Measurements from ENCODE around the gene CASP6.

CASP6 gene

DNA sequence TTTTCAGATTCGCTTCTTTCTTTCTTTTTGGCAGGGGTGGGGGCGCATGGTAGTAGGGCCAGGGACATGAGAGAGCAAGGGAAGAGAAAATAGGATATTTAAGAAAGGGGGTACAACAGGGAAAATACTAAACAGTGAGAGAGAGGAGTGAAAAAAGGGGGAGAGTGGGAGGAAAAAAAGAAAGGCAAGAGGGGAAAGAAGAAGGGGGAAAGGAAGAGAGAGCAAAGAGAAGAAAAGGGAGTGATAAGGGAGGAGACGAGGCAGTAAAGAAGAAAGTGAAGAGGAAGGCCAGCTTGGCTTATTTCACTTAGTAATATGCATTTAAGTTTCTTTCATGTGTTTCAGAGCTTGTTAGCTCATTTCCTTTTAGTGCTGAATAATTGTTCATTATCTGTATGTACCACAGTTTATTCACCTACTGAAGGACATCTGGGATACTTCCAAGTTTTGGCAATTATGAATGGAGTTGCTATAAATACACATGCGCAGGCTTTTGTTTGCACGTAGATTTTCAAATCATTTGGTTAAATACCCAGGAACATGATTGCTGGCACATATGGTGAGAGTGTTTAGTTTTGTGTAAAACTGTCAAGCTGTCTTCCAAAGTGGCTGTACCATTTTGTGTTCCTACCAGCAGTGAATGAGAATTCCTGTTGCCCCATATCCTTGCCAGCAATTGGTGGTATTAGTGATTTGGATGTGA is 37.3 kb downstream of the CASP6 start:
- DNase-seq: no peak

DNA sequence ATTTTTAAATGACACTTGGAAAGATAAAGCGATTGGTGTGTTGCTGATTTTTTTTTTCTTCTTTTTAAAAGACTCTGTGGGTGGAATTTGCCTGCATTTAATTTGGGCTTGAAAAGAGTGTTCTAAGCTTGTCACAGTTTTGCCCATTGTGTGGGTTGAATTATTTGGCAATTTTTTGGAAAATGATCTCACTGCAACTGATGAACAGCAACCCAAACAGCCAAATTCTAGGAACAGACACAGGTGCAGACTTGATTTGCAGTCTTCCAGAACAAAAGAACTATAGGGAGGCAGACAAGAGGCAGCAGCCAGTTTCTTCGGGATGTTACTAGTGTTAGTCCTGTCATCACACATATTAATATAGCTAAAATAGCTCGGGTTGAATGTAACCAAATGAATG is 40.5 kb downstream of the CASP6 start:
- DNase-seq: no peak

DNA sequence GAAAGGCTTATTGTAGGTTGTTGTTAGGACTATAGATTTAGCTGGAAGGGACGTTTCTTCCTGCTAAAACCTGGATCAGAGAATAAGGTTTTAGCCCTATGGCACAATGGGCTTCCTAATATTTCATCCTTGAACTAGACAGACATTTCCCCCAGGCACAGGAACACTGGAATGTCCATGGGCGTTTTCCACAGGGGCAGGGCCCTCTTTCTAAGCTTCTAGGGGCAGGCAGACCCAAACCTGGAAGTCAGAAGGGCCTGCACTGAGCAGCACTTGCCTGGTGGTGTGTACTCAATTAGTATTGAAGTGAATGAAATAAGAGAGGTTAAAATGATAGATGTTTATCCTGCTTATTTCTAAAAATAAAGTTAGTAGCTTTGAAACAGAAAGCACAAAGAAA is 41.1 kb downstream of the CASP6 start:
- DNase-seq: no peak

DNA sequence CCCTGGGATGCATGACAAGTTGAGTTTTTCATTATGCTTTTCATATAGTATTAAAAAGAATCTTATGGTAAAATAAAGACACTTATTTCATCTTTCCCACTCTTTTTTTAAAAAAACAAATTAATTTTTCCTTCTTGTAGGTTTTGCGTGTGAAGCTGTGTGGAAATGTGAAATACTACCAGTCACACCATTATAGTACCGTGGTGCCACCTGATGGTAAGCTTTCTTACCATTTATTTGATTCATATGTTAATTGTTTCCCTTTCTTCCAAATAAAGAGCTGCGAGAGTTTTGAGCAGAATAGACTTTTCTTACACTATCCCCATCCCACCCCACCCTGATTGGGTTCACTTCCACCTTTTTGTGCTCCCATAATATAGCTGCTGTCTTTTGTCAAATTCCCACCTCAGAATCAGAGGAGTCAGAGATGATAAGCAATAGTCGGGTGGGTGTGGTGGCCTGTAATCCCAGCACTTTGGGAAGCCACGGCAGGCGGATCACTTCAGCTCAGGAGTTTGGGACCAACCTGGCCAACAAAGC is 44.3 kb downstream of the CASP6 start:
- DNase-seq: no peak

DNA sequence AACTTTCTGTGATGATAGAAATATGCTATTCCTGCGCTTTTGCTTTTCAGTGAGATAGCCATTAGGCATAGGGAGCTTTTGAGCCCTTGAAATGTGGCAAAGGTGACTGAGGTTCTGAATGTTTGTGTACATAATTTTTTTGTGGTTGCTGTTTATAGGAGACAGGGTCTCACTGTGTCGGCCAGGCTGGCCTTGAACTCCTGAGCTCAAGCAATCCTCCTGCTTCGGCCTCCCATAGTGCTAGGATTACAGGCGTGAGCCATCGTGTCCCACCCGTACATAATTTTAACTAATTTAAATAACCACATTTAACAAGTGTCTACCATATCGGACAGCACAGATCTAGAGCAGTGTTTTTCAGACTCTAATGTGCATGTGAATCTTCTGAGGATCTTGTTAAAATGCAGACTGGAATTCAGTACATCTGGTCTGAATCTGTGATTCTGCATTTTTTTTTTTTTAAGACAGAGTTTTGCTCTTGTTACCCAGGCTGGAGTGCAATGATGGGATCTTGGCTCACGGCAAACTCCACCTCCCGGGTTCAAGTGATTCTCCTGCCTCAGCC is 45.3 kb downstream of the CASP6 start:
- no peak for DNase-seq

DNA sequence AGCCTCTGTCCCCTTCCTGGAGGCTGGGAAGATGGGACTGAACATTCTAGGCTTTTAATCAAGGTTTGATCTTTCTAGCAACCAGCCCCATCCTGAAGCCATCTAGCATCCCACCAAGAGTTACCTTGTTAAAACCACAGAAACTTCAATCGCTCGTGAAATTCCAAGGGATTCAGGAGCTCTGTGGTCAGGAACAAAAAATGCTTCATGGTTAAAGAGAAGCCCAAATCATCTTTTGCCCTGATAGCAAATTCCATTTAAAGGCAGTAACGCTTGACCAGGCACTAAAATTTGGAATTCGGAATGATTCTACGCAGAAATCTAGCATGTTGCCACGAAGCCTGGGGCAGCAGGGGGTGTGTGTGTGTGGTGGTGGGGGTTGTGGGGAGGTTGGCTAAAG is 47.8 kb downstream of the CASP6 start:
- DNase-seq: no peak

DNA sequence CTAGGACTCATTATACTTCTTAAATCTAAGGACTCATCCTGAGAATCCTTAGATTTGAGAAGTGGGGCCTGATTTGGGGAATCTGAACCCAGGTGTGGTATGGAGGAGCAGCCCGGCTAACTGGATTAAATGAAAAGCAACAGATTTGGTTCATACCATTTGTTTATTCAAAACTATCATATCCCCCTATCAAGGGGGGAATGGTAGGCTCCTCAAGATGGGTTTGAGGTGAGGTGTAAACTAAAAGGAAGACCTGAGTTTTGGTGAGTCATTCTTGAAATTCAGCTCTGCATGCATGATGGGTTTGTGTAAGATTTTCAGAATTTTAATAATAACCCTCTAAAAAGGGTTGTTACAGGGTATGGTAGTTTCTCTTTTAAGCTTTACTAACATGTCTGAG is 53.4 kb downstream of the CASP6 start:
- DNase-seq: no peak

DNA sequence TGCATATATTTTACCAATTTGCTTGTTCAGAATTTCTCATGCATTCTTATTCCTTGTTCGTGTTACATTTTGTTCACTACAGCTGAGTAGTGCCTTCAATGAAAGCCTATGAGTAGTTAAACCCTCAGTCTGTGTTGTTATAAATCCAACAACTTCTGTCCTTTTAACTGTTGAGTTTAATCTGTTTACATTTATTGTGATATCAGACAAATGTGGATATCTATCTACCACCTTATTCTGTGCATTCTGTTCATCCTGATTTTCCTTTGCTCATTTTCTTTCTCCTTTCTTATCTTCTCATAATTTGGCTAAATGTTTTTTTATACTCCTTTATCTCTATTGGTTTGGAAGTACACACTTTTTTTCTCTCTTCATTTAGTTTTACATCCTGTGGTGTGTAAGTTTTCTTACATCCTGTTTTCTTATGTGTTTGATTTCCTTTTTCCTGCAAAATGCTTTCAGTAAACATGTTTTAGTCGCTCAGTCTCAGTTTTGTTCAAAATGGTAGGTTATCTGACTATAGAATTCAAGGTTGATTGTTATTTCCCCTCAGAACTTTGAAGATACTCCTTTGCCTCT is 54.2 kb downstream of the CASP6 start:
- no peak for DNase-seq

DNA sequence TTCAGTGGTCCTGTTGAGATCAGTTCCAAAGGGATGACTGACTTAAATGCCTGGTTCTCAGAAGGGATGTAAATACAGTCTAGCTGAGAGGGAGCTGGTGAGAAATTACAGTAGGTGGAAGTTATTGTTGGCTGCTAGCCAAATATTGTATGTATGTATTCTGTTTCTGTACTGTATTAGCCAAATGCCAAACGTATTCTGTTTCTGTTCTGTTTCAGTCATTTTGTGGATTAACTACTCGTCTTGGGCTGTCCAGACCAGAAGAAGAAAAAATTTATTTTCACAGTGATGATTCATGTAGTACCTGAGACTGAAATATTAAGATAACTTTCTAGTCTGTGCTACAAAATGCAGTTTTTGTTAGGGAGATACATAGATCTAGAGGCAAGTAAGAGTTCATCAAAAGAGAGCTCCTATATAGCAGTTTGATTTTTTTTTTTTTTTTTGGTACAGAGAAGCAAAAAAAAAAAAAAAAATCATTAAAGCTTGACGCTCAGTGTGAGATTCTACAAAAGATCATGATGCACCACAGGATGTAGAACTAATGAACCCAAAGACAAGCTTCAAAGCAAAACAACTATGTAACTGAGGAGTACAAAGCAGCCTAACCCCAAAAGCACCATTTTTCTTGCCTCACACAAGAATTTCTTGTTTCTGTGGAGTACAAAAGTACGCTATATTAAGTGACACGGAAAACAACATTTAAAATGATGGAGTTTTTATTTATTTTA is 54.8 kb downstream of the CASP6 start:
- peak; percentile 36 for DNase-seq

DNA sequence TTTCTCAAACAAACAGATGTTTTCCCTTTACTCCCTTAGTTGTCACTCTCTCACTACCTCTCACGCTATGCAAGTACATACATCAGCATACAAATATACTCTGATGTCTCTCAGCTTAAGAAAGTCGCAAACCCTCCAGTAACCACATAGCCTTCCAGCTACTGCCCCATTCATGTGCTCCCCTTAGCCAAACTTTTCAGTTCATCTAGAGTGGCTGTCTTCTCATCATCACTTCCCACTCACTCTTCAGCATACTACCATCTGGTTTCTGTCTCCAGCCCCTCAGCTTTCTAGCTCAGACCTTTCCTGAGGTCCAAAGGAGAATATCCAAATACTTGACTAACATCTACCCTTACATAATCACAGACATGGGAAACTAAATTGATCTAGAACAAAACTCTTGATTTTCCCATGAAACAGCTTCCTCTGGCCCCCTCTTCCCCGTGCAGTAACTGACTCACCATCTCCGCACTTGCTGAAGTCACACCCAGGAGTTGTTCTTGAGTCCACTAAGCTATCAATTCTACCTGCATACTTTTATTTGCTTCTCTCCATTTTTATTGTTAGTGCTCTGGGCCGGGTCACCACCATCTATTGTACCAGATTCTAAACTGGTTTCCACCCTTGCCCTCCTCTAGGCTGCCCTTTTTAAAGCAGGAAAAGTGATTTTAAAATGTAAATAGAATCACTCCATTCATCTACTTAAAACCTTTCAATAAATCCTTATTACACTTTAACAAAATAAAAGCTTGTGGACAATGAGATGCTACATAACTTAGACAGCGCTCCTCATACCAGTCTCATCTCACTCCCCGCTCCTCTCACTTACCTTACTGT is 57.2 kb downstream of the CASP6 start:
- no peak for DNase-seq

DNA sequence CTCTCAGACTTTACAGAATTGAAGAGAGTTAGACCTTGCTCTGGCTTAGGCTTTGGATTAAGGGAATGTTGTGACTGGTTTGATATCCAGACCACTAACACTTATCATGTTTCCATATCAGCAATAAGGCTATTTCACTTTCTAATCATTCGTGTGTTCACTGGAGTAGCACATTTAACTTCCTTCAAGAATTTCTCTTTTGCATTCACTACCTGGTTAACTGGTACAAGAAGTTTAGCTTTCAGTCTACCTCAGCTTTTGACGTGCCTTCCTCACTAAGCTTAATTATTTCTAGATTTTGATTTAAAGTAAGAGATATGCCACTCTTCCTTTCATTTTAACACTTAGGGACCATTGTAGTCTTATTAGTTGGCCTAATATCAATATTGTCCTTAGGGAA is 62.6 kb downstream of the CASP6 start:
- no peak for DNase-seq
